Measurements from ENCODE around the gene FOXK1.
"Not testable (repeated sequence)": the region's sequence is repeated elsewhere in the genome, so short reads cannot be mapped to it uniquely, and the experiment has no call there.

Gene FOXK1

DNA sequence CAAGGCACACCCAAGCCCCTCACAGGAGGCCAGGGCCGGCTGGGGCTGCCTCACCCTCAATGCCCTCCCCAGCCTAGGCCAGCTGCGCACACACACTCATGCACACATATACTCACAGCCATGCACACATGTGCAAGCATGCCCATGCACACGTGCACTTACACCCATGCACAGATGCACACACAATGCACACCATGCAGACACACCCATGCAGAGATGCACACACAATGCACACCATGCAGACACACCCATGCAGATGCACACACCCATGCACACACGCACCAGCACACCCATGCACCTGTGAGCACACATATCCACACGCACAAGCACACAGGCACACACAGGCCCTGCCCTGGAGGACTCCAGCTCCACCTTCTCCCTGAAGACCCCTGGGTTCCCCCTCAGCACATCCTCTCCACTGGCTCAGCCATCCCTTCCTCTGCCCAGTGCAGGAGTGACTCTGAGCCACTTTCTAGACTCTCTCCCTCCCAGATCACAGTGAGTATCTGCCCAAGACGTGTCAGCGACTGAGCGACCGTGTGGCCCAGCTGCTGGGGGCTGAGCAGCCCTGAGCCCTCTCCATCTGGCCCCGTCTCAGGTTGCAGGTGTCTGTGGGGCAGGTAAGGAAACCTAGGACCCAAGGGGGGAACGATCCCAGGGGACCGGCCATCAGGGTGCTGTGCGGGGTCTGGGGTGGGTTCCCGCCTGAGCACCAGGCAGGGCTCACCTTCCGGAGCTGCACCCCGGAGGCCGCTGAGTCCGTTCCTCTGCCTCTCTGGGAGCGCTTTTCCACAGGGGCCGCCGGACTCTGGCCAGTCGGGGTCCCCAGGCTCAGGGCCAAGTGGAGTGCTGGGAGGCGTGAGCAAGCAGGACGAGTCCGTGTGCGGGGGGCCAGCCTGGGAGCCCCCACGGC, 119.1 kb downstream of the FOXK1 start:
- DNase-seq (ENCODE audit: low spot score): no peak

DNA sequence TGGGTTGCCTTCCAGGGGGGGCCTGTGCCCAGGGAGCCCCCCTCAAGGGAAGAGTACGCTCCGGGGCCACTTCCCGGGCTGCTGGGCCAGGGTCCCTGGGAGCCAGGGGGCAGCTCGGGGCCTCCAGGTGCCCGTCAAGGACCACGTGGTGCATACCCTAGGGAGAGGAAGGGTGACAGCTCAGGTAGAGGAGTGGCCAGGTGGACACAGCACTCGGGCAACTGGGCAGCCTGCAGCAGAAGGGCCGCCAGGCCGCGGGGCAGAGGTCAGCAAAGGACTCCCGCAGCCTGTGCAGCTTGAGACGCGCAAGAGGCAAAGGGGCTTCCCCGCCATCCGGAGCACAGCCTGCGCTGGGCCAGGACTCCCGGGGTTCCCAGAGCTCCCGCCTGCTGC, 119.7 kb downstream of the FOXK1 start:
- no peak for DNase-seq (ENCODE audit: low spot score)

DNA sequence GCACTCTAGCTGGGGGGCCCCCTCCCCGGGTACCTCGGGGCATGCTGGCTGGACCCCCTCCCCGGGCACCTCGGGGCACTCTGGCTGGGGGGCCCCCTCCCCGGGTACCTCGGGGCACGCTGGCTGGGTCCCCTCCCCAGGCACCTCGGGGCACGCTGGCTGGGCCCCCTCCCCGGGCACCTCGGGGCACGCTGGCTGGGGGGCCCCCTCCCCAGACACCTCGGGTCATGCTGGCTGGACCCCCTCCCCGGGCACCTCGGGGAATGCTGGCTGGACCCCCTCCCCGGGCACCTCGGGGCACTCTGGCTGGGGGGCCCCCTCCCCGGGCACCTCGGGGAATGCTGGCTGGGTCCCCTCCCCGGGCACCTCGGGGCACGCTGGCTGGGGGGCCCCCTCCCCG, 120.5 kb downstream of the FOXK1 start:
- DNase-seq (ENCODE audit: low spot score): not testable (repeated sequence)

DNA sequence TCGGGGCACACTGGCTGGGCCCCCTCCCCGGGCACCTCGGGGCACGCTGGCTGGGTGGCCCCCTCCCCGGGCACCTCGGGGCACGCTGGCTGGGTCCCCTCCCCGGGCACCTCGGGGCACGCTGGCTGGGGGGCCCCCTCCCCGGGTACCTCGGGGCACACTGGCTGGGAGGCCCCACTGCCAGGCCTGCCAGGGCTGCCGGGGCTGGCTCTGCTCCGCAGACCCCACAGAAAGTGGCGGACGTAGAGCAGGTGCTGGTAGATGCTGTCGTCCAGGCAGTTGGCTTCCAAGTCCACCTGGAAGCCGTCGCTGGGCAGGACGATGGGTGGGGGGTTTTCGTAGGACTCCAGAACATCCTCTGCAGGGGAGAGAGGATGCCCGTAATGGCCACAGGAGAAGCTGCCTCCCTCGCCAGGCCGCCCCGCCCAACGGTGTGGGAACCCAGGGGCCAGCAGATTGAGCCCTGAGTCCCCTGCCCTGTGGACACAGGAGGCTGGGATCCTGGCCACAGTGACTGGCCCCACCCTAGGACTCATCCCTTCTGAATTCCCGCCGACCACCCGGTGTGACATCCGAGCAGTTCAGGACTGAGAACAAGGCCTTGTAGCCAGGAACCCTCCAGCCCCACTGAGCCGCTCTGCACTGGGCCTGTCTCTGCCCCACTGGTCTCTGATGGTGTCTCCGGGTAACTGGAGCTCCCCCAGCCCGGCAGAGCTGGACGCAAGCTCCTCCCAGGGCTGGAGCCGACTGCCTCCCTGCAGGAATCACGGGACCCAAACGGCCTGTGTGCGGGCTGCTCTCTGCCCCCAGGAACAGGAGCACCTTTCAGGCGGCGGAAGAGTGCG, 121.5 kb downstream of the FOXK1 start:
- no peak for DNase-seq (ENCODE audit: low spot score)

DNA sequence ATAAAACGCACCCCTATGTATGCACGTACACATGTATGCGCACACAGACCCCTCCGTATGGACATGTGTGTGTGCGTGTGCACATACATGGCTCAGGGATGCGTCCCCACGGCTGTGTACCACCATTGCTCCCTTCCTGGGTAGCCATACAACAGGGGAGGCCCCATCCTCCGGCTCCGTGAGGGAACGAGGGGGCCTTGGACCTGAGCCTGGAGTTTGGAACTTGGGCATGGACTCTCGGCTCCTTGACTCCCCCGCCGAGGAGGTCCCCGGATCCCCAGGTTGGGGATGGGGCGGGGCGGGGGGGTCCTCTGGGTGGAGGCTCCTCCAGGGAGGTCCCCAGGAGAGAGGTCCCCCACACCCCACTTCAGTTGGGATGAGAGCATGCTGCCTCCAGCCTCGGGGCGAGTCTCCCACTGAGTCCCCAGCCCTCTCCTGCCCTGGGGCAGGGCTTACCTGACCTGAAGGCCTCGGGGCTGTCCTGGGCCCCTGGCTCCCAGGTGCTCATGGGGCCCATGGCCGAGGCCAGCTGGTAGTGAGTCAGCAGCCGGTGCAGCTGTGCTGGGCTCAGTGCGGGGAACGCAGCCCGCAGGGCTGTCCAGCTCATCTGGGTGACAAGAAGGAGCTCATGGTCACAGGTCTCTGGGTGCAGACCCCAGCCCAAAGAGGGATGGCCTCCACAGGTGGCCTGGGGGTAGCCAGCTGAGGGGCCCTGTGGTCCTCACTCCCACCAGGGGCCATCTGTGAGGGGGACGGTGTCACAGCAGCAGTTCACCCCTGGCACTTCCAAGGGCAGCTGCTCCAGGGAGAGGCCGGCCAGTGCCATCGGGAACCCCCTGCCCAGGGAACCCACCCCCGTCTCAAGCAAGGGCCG, 123.3 kb downstream of the FOXK1 start:
- DNase-seq (ENCODE audit: low spot score): no peak

DNA sequence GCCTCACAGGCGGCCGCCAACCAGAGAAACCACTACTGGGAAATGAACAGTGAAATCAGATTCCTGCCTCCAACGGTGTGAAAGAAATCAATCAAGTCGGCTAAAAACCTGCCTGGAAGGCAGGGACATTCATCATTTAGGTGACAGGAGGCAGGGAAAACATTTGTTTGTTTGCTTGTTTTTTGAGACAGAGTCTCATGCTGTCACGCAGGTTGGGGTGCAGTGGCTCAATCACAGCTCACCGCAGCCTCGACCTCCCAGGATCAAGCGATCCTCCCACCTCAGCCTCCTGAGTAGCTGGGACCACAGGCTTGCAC, 123.8 kb downstream of the FOXK1 start:
- DNase-seq (ENCODE audit: low spot score): no peak

DNA sequence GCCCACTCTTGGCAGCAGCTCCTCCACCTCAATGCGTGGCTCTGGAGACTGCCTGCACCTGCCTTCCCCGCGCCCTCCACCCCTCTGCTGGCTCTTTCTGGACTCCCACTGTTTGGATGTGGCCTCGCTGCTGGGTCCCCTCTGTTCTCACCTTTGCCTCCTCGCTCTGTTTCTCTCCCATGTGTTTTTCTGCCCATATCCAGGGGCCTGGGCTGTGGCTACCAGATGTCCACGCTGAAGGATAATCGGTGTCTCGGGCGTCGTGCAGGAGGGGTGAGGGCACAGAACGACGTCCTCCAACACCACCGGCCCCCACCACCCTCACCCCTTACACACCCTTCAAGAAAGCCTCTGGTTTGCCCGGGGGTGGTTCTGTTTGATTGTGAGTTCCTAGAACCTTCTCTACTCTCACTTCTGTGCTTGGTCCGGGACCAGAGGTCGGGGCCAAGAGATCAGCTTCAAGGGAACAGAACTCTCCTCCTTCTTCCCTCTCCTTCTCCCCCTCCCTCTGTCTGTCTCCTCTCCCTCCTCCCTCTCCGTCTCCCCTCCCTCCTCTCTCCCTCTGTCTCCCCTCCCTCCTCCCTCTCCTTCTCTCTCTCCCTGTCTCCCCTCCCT, 125.0 kb downstream of the FOXK1 start:
- DNase-seq (ENCODE audit: low spot score): no peak

DNA sequence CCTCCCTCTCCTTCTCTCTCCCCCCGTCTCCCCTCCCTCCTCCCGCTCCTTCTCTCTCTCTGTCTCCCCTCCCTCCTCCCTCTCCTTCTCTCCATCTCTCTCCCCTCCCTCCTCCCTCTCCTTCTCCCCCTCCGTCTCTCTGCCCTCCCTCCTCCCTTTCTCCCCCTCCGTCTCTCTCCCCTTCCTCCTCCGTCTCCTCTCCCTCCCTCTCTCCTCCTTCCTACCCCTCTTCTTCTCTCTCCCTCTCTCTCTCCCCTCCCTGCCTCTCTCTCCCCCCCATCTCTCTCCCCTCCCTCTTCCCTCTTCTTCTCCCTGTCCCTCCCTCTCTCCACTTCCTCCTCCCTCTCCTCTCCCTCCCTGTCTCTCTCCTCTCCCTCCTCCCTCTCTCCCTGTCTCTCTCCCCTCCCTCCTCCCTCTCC, 125.5 kb downstream of the FOXK1 start:
- no peak for DNase-seq (ENCODE audit: low spot score)

DNA sequence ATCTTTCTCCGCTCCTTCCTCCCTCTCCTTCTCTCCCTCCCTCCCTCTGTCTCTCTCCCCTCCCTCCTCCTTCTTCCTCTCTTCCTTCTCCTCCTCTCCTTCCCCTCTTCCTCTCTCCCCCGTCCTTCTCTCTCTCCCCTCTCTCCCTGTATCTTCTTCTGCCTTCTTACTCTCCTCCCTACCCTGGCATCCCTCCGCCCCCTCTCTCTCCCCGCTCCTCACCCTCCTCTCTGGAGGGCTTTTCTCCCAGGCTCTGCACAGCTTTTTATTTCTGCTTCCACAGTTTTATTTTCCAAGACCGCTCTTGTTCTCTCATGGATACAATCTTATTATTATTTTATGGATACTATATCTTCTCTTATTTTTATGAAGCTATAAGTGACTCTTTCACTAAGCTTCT, 125.9 kb downstream of the FOXK1 start:
- DNase-seq (ENCODE audit: low spot score): no peak

DNA sequence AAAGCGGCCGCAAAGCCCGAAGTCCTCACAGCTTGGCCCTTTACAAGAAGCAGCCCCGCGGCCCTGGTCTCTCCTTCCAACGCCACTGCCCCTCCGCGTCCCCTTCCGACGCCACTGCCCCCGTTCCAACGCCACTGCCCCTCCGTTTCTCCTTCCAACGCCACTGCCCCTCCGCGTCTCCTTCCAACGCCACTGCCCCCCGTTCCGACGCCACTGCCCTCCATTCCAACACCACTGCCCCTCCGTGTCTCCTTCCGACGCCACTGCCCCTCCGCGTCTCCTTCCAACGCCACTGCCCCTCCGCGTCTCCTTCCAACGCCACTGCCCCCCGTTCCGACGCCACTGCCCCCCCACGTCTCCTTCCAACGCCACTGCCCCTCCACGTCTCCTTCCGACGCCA, 126.5 kb downstream of the FOXK1 start:
- no peak for DNase-seq (ENCODE audit: low spot score)

DNA sequence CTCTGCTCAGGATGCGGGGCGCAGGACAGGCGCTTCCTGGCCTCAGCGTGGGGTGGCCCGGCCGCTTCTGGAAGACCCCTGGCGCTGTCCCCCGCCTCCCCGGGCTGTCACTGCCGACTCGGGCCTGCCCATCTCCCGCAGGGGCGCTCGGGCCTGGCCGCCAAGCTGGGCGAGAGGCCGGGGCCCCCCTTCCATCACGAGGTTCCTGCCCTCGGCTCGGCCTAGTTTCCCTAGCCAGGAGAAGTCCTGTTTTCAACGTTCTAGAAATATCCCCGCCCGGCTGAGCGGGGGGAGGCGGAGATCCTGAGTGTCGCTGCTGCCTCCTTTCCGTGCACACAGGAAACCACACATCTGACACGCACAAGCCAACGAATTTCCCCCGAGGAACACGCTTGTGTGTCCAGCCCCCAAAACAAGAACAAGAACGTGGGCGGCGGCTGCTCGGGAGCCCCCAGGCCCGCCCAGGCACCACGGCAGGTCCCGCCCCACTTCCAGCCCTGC, 127.0 kb downstream of the FOXK1 start:
- DNase-seq (ENCODE audit: low spot score): peak; percentile 45

DNA sequence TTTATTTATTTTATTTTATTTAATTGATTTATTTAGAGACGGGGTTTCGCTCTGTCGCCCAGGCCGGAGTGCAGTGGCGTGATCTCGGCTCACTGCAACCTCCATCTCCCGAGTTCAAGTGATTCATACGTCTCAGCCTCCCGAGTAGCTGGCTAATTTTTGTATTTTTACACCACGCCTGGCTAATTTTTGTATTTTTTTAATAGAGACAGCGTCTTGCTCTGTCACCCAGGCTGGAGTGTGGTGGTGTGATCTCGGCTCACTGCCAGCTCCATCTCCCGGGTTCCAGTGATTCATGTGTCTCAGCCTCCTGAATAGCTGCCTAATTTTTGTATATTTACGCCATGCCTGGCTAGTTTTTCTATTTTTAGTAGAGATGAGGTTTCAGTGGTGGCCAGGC, 127.6 kb downstream of the FOXK1 start:
- no peak for DNase-seq (ENCODE audit: low spot score)

DNA sequence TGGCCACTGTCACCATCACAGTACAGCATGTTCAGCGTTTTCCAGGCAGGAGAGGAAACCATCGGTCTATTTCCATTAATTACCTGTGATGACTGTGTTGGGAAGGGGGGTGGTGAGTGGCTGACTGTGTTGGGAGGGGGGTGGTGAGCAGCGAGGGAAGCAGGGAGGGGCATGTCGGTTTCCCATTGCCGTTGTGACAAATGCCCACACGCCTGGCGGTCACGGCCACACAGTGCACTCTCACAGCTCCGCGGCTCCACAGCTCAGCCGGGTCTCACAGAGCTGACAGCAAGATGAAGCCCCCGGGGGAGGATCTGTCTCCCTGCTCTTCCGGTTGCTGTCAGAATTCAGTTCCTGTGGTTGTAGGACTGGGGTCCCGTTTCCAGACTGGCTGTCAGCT, 132.3 kb downstream of the FOXK1 start:
- no peak for DNase-seq (ENCODE audit: low spot score)

DNA sequence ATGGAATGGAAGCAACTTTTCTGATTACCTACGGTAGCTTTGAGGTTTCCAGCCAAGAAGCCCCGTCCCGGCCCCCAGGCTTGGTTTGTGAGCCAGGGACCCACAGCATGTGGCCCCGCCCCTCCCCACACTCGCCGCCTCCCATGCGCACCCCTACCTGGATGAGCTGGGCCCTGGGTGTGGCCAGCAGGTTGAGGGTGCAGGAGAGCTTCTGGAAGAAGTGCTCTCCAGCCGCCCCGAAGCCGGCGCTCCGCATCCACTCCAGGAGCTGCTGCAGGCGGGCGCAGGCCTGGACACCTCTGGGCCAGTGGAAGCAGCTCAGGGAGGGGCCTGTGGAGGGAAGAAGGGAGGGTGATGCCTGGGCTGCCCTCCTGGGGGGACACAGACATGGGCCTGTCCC, 133.0 kb downstream of the FOXK1 start:
- no peak for DNase-seq (ENCODE audit: low spot score)

DNA sequence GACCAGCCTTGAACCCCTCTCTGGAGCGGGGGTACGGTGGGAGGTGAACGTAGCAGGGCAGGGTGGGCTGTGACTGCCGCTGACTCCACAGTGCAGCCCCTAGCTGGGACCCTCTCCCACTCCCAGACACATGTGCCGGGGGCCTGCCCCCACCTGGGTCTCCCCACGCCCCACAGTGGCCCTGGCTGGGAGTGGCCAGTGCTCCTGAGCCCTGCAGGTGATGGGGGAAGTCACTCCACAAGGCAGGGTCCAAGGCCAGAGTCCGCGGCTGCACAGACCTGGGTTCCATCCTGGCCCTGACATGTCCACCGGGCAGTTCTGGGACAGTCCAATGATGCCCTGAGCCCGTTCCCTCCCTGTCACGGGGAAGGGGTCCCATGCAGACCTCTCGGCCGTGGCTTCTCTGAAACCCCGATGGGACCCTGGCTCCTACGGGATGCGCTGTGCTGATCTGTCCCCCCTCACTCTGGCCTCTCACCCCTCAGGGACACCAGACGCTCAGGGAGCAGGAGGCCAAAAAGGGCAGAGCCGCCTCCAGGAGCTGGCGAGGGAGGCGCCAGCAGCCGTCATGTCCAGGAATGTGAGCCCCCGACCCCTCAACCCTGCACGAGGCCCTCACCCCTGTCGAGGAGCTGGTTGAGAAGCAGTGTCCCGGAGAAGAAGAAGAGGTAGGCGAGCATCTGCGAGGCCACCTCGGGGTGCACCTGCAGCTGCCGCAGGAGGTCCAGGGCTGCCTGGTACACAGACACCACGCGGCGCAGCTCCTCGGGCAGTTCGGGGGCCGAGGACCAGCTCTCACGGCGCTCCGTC, 133.7 kb downstream of the FOXK1 start:
- DNase-seq (ENCODE audit: low spot score): no peak

DNA sequence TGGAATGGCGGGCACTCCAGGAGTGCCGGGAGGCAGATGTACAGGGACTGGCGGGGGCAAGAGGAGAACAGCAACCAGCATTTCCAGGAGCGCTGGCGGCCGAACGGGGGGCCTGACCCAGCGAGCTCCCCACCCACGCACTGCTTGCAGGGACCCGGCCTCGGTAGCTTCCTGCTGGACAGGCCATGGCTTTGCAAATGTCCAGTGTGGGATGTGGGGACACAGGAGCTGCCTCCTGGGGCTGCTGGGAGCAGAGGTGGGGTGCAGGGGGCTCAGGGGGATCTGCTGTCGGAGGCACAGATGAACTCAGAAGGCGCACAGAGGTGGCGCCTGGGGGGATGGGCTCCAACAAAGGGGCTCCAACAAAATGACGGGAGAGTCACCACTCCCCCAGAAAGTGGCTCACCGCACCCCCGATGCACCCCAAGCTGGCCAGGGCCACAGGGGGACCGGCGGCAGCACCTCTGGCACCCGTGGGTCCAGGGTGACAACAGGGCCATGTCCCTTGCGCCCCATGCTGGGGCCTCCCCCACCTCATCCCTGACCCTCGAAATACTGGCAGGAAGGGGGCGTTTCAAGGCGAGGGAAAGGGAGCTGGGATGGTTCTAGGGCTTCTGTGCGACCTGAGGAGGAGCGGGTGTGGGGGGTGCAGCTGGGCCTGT, 134.5 kb downstream of the FOXK1 start:
- DNase-seq (ENCODE audit: low spot score): no peak

DNA sequence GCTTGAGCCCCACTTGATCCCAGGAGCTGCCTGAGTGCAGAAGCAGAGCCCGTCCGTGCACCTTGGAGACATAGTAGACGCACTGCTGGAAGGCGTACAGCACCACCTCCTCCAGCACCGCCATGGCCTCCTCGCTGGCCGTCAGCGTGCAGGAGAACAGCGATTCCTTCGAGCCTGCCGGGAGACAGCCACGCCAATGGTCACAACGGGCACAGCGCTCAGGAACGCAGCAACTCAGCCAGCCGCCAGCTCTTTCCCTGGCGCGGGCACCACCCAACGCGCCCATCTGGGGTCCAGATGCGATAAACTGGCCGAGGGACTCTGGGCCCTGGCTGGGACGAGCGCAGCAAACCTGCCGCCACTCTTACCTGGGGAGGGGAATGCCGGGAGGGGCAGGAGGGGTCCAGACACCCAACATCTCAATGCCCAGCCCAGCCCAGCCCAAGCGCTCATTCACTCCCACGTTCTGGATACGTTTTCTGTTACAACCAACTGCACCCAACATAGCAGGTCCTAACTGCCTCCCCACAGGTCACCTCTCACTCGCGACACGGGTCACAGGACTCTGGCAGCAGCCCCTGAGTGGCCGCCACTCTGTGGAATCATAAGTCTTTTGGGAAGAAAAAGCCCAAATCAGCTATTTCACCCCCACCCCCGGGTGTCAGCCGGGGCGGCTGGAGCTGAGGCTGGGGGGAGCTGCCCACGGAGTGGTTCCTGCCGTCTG, 135.2 kb downstream of the FOXK1 start:
- DNase-seq (ENCODE audit: low spot score): no peak

DNA sequence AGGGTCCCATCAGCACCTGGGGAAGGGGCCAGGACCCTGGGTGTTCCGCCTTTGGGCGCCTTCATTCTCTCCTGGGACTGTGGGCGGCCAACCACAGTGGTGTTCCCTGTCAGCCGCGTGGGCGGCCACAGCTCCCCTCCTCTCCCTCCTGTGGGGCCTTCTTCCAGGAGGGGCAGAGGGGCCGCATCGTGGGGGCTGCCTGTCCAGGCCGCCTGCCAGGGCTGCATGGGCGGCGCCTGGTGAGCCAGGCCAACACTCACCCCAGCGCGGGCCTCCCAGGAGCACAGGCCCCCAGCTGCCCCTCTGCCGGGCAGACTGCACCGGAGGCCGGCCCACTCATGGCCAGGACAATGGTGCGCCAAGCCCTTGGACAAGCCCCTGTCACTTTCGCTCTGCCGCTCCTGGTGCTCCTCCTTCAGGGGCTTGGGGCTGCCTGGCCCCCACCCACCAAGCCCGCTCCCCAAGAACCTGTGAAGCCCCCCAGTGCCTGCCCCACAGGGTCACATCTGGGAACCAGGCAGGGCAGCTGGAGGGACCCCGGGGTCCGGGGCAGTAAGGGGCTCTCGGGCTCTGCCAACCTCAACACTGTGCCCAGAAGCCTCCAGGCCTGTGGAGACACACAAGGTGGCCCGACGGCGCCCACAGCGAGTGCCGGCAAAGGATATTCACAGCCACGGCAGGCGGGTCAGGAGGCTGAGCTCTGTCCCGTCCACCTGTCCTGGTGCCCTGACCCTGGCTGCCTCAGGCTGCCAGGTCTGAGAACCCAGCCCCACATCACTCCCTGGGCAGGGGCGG, 136.1 kb downstream of the FOXK1 start:
- DNase-seq (ENCODE audit: low spot score): no peak

Measured in hepatic stellate cell (primary cell).